Fibroblast of the aortic adventitia (primary cell): ENCODE data around the gene PRKAG2. TPM values are rescaled to one million over a fixed set of nuclear protein-coding genes. Genes with fewer than 3 reads are reported as not detected.

Experiments used
- DNase-seq: peaks from one replicate; pipeline ENCODE4 v3.0.0-alpha.2; 2010; ENCODE audit warnings: low read depth
- H3K4me3 ChIP-seq: 2 replicates; pipeline ENCODE4 v1.5.1; 2011; ENCODE audit warnings: low read depth, mild to moderate bottlenecking, control low read depth, low read length, moderate library complexity
- CTCF ChIP-seq: IDR thresholded peaks from 2 replicates; pipeline ENCODE4 v1.5.1; 2011; ENCODE audit warnings: mild to moderate bottlenecking, low read length, control low read depth, inconsistent platforms; ENCODE audit not compliant: insufficient read depth
- total RNA-seq: library from RNA; depleted of rRNA; stranded (reverse); fragments of >200 nt; gene quantifications from 2 replicates; pipeline ENCODE4 v1.2.3, GENCODE V29; 2012; ENCODE audit warnings: low replicate concordance

The PRKAG2 gene
- total RNA-seq, 1 donor = 10.0 TPM

- DNase-seq = no peak
- no peak overlapping the region for H3K4me3 ChIP-seq
- no peak for TF ChIP-seq CTCF
These were observed 180.9 kb downstream of the PRKAG2 start for GRCh38 chr7:151695951-151696541.

GRCh38 chr7:151694828-151695580, 181.9 kb downstream of the PRKAG2 start:
- H3K4me3 ChIP-seq = no peak overlapping the region
- no peak for TF ChIP-seq CTCF
- no peak for DNase-seq

- no peak for TF ChIP-seq CTCF
- DNase-seq = no peak
- H3K4me3 ChIP-seq = no peak overlapping the region
These were observed 182.5 kb downstream of the PRKAG2 start for GRCh38 chr7:151694441-151694827.

GRCh38 chr7:151693140-151693539, 183.8 kb downstream of the PRKAG2 start:
- H3K4me3 ChIP-seq = no peak overlapping the region
- no peak for DNase-seq
- TF ChIP-seq CTCF = no peak

- H3K4me3 ChIP-seq = no peak overlapping the region
- no peak for TF ChIP-seq CTCF
- DNase-seq = no peak
These were observed 184.2 kb downstream of the PRKAG2 start for GRCh38 chr7:151692721-151693120.

- H3K4me3 ChIP-seq = no peak overlapping the region
- TF ChIP-seq CTCF = no peak
- no peak for DNase-seq
These were observed 185.5 kb downstream of the PRKAG2 start for GRCh38 chr7:151691449-151691848.
